Stimulated activated naive CD4-positive, alpha-beta T cell treated with Interleukin-2 at 50 U/mL for 16 hours (primary cell): Measurements from ENCODE around the gene COBLL1.

Source experiments
- DNase-seq: peaks from one replicate; lab custom pipeline; 2025; lab: John Stamatoyannopoulos, UW

Gene COBLL1

DNA sequence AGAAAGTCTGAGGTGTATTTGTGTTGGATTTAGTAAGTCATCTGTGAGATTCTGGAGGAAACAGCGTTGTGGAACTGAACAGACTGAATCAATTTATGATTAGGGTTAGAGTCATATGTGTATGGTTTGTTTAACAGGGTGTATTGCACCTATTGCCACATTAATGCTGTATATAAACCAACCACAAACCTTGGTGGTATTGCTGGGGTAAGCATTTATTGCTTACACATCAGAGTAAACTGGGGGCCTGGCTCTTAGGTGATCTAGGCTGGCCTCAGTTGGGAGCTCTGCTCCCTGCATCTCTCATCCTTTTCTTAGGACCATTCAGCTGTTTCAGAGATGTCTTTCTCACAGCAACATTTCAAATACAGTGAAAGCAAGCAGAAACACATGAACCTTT is 160.6 kb downstream of the COBLL1 start:
- DNase-seq, result no peak

DNA sequence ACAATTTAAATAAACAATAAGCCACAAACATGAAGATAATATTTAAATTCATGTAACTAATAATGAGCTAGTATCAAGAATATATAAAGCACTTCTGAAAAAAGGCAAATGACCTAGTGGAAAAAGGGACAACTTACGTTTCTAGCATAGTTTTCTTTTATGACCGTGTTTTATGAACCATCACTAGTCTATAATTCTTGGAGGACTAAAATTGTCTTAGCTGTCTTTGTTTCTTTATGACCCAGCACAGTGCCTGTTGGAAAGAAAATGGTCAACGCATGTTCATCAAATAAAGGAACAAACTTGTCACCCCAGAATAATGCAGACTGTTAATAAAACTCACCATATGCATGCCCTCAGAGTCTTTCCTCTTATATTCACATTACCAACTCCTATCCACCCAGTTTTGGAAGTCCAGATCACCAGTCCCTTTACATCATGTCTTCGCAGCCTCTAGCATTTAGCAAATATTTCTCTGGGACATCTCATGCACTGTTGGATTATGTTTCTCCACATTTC is 162.9 kb downstream of the COBLL1 start:
- DNase-seq, result no peak

DNA sequence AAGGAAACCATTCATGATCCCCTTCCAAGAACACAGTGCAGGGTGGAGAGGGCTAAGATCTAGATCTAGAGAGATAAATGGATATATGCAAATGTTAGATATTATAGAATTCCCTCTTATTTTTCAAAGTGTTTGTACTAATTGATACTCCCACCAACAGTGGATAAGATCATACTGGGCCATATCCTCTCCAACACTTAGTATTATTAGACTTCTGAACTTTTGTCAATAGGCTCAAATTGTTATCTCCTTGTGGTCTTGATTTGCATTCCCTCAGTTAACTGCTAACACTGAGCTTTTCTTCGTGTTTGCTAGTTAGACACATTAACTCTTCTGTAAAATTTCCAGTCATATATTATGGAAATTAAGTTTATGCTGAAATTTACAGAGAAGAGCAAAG is 163.9 kb downstream of the COBLL1 start:
- DNase-seq, result no peak

DNA sequence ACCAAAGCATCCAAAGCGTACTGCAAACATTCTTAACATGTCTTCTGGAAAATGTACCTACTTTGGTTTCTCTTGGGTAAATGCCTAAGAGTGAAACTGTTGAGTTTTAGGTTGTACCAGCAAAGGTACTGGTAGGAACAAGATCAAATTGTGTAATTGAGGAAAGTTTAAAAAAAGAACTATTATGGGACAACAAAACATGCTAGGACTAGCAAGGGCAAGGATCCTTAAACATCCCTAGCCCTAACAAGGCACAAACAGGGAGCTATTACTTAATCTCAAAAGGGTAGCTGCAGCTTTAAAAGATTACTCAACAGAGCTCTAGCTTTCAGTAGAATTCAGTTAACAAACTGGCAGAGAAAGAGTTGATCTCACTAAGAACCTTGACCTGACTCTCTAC is 164.4 kb downstream of the COBLL1 start:
- DNase-seq, result no peak

DNA sequence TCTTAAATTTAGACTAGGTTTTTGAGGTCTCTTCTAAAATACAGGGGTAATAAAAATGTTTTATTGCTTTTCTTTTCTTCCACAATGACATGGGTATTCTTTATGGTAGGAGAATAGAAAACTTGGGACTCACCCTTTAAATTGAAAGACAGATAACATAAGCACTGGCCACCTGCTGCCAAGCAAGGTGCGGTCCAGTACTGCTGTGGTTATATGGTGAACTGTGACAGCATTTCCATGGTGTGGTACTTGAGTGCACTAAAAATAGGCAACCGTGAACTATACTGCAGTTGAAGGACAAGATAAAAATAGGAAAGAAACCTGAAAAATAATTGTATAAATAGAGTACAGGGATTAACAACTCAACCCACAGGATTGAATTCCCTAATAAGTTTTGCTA is 165.9 kb downstream of the COBLL1 start:
- DNase-seq, result no peak

DNA sequence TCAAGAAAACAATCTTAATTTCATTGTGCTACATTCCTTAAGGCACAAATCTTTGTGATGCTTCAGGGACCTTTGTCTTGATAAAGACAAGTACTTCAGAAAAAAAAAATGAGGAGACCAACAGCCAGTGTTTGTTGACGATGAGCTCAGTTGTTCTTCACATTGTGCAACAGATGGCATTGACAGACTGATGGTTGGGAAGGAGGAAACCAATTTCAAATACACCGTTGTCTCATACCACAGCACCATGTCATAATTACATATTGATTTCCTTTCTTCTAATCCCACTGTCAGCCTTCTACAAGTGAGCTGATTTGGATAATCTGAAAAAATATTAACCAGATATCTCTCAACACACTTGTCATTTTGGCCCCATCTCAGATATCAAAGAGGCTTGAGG is 166.6 kb downstream of the COBLL1 start:
- DNase-seq, result no peak

DNA sequence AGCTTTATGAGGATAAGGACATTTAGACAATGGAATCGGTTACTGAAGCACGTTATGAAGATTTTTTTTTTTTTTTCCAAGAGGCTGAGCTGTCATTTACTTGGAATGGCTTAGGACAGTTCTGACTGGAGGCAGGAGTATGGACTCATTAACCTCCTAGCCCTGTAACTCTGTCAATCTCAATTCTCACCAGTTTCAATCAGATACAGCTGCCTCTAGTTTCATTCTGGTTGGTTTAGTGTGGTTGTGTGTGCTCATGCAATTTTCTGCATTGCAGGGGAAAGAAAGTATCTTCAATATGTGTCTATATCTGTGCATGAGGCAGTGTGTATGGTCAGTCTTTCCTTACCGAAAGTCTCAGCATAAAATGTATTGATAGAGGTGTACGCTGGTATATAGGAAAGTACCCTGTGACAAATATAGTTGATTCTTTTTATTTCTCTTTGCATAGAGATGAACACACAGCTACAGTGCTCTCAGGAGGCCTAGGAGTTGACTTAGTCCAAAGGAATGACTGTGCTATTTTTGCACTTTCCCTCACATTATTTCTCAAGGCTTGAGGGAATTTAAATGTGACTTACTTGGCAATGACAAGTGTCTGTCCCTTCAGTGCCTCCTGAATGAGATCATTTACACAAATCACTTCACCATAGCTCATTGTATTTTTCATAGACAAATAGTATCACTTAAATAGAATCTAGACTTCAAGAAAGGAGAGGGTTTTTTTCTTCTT is 169.8 kb downstream of the COBLL1 start:
- DNase-seq, result no peak

DNA sequence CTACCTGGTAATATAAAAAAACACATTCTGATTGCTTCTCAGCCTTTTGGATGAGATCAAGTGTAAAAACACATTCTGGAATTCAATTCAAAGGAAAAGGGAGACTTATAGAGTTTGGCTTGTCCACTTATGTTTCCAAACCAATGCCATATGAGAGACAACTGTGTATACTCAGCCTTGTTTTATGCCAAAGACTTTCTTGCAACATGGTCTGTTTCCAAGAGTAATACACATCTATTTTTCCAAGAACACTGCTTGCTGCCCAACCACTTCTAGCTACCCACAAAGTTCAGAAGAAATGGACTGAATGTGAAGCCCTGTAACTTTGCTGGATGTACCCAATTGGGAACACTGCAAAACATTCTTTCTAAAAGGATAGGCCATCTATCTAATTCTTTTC is 172.3 kb downstream of the COBLL1 start:
- no peak for DNase-seq

DNA sequence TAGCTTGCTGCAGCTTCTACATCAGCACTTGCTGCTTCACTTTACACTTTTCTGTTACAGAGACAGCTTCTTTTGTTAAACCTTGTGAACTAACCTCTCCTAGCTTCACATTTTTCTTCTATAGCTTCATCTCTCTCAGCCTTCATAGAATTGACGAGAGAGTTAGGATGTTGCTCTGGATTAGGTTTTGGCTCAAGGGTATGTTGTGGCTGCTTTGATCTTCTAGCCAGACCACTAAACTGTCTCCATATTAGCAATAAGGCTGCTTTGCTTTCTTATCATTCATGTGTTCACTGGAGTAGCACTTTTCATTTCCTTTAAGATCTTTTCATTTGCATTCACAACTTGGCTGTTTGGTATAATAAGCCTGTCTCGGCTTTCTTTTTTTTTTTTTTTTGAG is 174.1 kb downstream of the COBLL1 start:
- no peak for DNase-seq

DNA sequence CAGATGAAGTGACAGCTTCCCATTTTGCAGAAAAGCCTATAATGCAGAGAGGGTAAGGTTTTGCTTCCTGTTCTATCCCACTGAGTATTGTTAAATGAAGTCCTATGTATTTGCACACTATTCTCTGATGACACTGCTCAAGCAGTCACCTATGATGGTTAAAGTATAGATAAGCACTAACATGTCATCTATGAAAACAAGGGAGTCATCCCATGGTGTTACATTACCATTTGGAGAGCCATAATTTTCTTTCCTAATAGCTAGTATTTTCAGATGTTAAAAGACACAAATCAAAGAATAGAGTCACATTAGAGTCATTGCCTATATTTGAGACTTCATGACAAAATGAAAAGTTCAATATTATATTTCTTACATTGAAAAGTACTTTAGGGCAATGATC is 177.6 kb downstream of the COBLL1 start:
- DNase-seq, result no peak

DNA sequence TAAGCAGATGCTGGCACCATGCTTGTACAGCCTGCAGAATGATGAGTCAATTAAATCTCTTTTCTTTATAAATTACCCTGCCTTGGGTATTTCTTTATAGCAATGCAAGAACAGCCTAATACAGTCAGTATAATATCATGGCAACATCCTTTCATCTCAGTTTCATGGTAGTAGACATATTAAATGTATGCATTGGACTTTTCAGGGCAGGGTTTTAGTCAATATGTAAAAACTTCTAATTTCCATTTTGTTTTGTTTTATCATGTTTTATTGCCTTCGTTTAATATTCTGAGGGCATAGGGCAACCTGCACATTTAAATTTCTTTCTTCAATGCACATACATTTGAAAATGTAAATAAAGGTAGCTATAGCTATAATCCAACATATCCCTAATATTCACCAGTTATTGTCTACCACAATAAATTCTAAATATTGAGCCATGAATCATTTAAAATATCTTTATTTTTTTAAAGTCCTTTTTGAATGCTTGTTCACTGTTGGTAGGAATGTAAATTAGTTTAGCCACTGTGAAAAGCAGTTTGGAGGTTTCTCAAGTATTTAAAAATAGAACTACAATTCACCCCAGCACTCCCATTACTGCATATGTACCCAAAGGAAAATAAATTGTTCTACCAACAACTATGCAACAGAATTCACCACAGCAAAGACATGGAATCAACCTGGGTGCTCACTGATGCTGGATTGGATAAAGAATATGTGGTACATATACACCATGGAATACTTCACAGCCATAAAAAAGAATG is 178.6 kb downstream of the COBLL1 start:
- no peak for DNase-seq

DNA sequence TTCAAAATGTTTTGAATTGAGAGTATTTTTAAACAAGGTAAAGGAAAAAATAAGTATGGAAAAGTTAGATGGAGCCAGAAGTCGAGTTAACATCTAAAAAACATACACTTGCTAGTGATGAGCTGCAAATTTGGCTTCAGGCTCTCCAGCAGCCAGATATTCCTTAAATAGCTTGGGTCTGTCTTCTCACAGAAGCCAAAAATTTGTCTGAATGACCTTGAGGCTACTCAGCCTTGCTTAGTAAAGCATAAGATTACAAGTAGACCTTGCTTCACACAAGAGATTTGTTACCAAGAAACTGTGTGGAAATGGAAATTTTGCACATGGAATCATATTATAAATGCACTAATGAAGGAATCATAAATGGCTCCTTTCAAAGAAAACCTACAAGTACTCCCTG is 179.6 kb downstream of the COBLL1 start:
- DNase-seq, result no peak

DNA sequence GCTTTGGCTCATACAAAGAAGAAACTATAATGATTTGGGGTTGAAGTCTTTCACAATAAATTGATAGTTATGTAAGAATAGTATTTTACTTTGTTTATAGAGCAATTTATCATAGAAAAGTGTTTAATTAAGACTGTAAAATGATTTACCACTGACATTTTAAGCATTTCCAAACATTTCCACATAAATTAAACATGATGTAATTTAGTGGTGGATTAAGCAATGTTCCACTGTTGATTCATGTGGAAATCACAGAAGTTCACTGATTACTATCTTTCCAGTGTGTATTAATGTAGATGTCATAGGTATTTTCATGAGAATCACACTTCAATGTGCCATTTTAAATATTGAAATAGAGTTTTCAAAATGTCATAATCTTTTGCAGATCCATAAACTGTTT is 180.3 kb downstream of the COBLL1 start:
- DNase-seq, result no peak

DNA sequence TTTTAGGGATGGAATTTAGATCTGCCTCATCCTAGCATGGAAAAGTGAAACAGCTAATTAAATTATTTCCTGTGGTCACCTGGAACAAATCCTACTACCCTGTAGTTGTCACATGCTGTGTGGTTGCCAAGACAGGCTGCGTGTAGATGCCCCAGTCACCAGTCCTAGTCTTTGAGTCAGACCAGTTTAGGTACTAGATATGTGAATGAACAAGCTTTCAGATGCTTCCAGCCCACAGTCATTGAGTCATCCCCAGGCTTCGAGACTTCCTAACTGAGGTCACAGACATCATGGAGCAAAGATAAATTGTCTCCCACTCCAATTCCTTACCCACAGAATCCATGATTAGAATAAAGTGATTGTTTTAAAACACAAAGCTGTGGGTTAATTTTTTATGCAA is 184.5 kb downstream of the COBLL1 start:
- no peak for DNase-seq

DNA sequence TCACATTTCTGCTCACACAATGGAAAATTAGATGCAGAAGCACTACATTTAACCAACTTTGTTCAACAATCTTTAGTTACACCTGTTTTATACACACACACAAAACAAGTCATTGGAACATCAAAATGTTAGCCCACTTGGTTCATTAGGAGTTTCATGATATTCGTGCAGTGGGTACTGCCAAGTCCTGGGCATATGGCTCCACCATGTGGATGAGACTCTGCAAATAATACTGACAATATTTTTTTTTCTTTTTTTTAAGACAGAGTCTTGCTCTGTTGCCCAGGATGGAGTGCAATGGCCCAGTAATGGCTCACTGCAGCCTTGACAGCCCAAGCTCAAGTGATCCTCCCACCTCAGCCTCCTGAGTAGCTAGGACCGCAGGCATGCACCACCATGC is 185.9 kb downstream of the COBLL1 start:
- DNase-seq, result no peak

DNA sequence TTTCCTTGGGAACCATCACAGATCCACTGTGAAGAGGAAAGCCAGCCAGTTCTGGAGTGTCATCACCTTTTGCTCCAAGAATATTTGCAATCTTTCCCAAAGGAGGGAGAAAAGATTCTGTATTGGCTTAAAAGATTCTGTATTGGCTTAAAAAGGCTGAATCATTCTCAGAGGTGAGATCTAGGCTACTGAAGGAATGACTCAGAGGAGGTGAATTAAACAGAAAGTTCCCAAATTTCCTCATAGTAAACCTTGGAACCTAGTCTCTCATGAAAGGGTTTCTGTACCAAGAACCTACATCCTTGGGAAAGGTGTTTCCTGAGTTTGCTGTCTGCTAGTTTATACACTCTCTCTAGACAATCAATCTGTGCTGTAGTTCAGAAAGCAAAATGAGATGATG is 186.3 kb downstream of the COBLL1 start:
- no peak for DNase-seq

DNA sequence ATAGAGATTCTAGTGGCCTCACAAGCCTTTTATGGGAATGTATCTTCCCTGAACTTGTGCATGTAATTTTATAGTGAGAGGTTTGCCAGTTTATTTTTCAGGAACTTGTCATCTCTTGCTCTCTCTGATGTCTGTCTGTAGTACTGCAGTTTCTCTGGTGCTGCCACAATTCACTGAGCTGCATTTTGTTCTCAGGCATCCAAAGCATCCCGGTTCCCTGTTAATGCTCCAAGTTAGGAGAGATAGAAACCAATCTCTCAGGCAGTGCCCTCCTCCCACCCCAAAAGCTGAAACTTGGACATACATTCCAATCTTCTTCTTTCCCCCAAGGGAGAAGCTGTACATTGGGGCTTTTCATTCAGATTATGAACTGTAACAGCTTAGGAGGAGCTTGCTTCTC is 190.3 kb downstream of the COBLL1 start:
- DNase-seq, result no peak

DNA sequence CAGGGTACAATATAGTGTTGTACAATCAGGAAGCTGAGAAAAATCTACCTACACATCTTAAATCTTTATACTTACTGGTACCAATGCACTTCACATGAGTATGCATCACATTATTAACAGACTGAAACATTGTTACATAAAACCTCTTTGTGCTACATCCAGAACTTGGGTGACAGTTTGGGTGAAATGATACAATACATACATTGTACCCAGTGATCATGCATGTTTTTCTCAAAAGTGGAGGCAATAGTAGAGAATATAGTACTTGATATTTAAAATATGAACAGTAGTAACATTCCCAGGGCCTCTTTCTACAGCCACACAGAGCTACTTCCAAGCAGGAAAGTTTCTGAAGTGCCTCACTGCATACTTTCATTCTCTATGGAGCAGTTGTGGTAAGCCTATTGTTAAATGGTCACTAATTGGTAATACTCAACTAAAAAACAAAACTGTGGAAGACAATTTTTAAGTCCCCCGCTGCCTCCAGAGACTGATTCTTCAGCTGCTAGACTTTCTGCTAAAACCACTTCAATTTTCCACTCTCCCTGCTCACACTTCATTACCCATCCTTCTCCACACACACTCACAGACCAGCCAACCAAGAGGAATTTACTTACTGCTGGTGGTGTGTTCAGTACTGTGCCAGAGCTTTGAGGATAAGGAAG is 197.5 kb downstream of the COBLL1 start:
- no peak for DNase-seq

DNA sequence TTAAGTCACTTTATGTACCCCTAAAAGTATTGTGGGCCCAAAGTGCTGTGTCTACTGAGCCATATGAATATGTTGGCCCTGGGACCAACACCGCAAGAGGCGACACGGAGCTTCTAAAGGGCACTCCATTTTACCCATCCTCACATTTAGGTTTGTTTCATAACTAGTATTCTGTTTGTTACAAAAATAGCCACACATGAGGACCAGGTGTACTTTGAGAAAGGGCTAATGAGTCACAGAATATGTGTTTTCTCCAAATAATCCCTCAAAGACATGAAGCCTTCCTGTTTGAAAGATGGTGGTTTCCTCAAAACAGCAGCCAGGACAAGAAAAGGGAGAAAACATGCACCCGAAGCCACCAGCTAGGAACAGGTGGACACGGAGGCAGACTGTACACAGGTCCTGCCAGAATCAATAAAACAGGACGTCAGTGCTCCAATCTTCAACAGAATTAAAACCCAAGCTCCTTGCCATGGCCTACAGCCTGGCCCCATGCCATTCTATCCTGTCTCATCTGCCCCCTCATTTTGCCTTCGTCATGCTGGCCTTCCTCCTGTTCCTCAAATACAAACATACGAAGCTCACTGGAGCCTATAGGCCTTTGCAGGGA is 198.6 kb downstream of the COBLL1 start:
- DNase-seq, result no peak

DNA sequence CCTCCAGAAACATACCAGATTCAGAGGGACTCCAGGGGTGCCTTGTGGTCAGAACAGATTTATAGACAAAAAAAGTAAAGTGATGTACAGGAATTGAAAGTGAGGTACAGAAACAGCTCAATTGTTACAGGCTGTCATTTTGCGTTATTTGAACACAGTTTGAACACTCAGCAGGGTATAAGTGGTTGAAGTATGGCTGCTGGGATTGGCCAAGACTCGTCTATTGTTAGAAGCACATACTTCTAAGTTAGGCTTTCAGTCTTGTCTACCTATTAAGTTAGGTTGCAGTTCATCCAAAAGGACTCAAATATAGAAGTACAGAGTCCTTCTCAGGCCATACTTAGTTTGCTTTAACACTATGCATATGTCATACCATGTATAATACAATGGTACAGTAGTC is 199.4 kb downstream of the COBLL1 start:
- no peak for DNase-seq
